ENCODE results near the gene ATXN10.

The ATXN10 gene

GRCh38 chr22:45866126-45866645 is 194.6 kb downstream of the ATXN10 start:
- Histone ChIP-seq H3K79me1 (ENCODE audit: low read length) (no peaks in the 10 kb centered on the region), H3K18ac (ENCODE audit: low read length) (no peak overlapping the region), H3K27me3 (ENCODE audit: insufficient read depth, low read length) (peaks cover 44% of the 10 kb centered on the region), H3K14ac (ENCODE audit: low read length) (peak overlapping the region; percentile 14), H2AFZ (ENCODE audit: insufficient read depth, low read length, poor library complexity) (no peak overlapping the region), H3K4me1 (ENCODE audit: control insufficient read depth in 1 of 2, insufficient read depth in 2 of 2, low read length in 2 of 2) (peaks cover 12 to 22% of the 10 kb centered on the region in 2 experiments), H3K9me3 (ENCODE audit: insufficient read depth, low read depth, low read length) (peaks cover 3% of the 10 kb centered on the region), H3K36me3 (ENCODE audit: control insufficient read depth in 1 of 2, insufficient read depth in 2 of 2, low read length in 2 of 2) (no peaks in the 10 kb centered on the region), H3K27ac (ENCODE audit: low read depth, low read length) (no peak overlapping the region), H4K12ac (ENCODE audit: low read depth, low read length) (no peak overlapping the region), H3K4ac (ENCODE audit: low read depth, low read length) (no peak overlapping the region), H3K79me2 (ENCODE audit: control insufficient read depth, insufficient read depth, low read length, poor library complexity) (no peaks in the 10 kb centered on the region), H3K9ac (ENCODE audit: low read length) (no peak overlapping the region), H3K4me2 (ENCODE audit: low read length) (peak overlapping the region; percentile 42), H4K91ac (ENCODE audit: low read depth, low read length) (no peak overlapping the region), H3K23ac (ENCODE audit: low read length) (no peak overlapping the region), H2BK5ac (ENCODE audit: low read depth, low read length, poor library complexity) (no peak overlapping the region), H4K8ac (ENCODE audit: low read depth, low read length) (no peak overlapping the region), H2AK5ac (ENCODE audit: low read length) (no peak overlapping the region), H3K4me3 (ENCODE audit: low read depth, low read length) (no peak overlapping the region), H2BK120ac (ENCODE audit: insufficient read depth, low read length, poor library complexity) (no peak overlapping the region), H2BK12ac (ENCODE audit: low read length) (no peak overlapping the region)
- no CpG with 5 or more reads among the region's 37 CpGs for whole genome bisulfite sequencing (ENCODE audit: extremely low coverage, insufficient coverage, insufficient read length)
- no peak for DNase-seq

- H3K9ac ChIP-seq (ENCODE audit: low read length), result no peak overlapping the region
- no peak overlapping the region for H4K12ac ChIP-seq (ENCODE audit: low read depth, low read length)
- no peak overlapping the region for H3K18ac ChIP-seq (ENCODE audit: low read length)
- H3K4ac ChIP-seq (ENCODE audit: low read depth, low read length), result no peak overlapping the region
- H3K14ac ChIP-seq (ENCODE audit: low read length), result peak overlapping the region; percentile 14
- no peak overlapping the region for H4K8ac ChIP-seq (ENCODE audit: low read depth, low read length)
- no peak overlapping the region for H4K91ac ChIP-seq (ENCODE audit: low read depth, low read length)
- H2AFZ ChIP-seq (ENCODE audit: insufficient read depth, low read length, poor library complexity), result no peak overlapping the region
- DNase-seq, result no peak
- peaks cover 12 to 22% of the 10 kb centered on the region in 2 experiments for H3K4me1 ChIP-seq (ENCODE audit: control insufficient read depth in 1 of 2, insufficient read depth in 2 of 2, low read length in 2 of 2)
- H3K27me3 ChIP-seq (ENCODE audit: insufficient read depth, low read length), result peaks cover 44% of the 10 kb centered on the region
- H3K79me1 ChIP-seq (ENCODE audit: low read length), result no peaks in the 10 kb centered on the region
- no peak overlapping the region for H2BK120ac ChIP-seq (ENCODE audit: insufficient read depth, low read length, poor library complexity)
- H3K4me2 ChIP-seq (ENCODE audit: low read length), result peak overlapping the region; percentile 42
- no peaks in the 10 kb centered on the region for H3K79me2 ChIP-seq (ENCODE audit: control insufficient read depth, insufficient read depth, low read length, poor library complexity)
- H2BK12ac ChIP-seq (ENCODE audit: low read length), result no peak overlapping the region
- H3K4me3 ChIP-seq (ENCODE audit: low read depth, low read length), result no peak overlapping the region
- H3K27ac ChIP-seq (ENCODE audit: low read depth, low read length), result no peak overlapping the region
- no peaks in the 10 kb centered on the region for H3K36me3 ChIP-seq (ENCODE audit: control insufficient read depth in 1 of 2, insufficient read depth in 2 of 2, low read length in 2 of 2)
- no CpG with 5 or more reads among the region's 55 CpGs for WGBS (ENCODE audit: extremely low coverage, insufficient coverage, insufficient read length)
- no peak overlapping the region for H2BK5ac ChIP-seq (ENCODE audit: low read depth, low read length, poor library complexity)
- no peak overlapping the region for H2AK5ac ChIP-seq (ENCODE audit: low read length)
- H3K9me3 ChIP-seq (ENCODE audit: insufficient read depth, low read depth, low read length), result peaks cover 3% of the 10 kb centered on the region
- H3K23ac ChIP-seq (ENCODE audit: low read length), result no peak overlapping the region
Observed at GRCh38 chr22:45866646-45867117, 195.0 kb downstream of the ATXN10 start.

- no peak overlapping the region for H3K27ac ChIP-seq (ENCODE audit: low read depth, low read length)
- H3K4me2 ChIP-seq (ENCODE audit: low read length), result peak overlapping the region; percentile 42
- H3K79me1 ChIP-seq (ENCODE audit: low read length), result no peaks in the 10 kb centered on the region
- no peak overlapping the region for H3K18ac ChIP-seq (ENCODE audit: low read length)
- H3K4ac ChIP-seq (ENCODE audit: low read depth, low read length), result no peak overlapping the region
- no peak overlapping the region for H2BK5ac ChIP-seq (ENCODE audit: low read depth, low read length, poor library complexity)
- H3K27me3 ChIP-seq (ENCODE audit: insufficient read depth, low read length), result peaks cover 44% of the 10 kb centered on the region
- no peak overlapping the region for H4K12ac ChIP-seq (ENCODE audit: low read depth, low read length)
- H4K8ac ChIP-seq (ENCODE audit: low read depth, low read length), result no peak overlapping the region
- H3K9ac ChIP-seq (ENCODE audit: low read length), result no peak overlapping the region
- no peak overlapping the region for H2BK120ac ChIP-seq (ENCODE audit: insufficient read depth, low read length, poor library complexity)
- H3K4me1 ChIP-seq (ENCODE audit: control insufficient read depth in 1 of 2, insufficient read depth in 2 of 2, low read length in 2 of 2), result peaks cover 12 to 22% of the 10 kb centered on the region in 2 experiments
- no peak overlapping the region for H2BK12ac ChIP-seq (ENCODE audit: low read length)
- no CpG with 5 or more reads among the region's 87 CpGs for WGBS (ENCODE audit: extremely low coverage, insufficient coverage, insufficient read length)
- H3K4me3 ChIP-seq (ENCODE audit: low read depth, low read length), result no peak overlapping the region
- H3K14ac ChIP-seq (ENCODE audit: low read length), result no peak overlapping the region
- H4K91ac ChIP-seq (ENCODE audit: low read depth, low read length), result no peak overlapping the region
- H2AFZ ChIP-seq (ENCODE audit: insufficient read depth, low read length, poor library complexity), result no peak overlapping the region
- no peak overlapping the region for H3K23ac ChIP-seq (ENCODE audit: low read length)
- H3K79me2 ChIP-seq (ENCODE audit: control insufficient read depth, insufficient read depth, low read length, poor library complexity), result no peaks in the 10 kb centered on the region
- peaks cover 3% of the 10 kb centered on the region for H3K9me3 ChIP-seq (ENCODE audit: insufficient read depth, low read depth, low read length)
- DNase-seq, result no peak
- H2AK5ac ChIP-seq (ENCODE audit: low read length), result no peak overlapping the region
- H3K36me3 ChIP-seq (ENCODE audit: control insufficient read depth in 1 of 2, insufficient read depth in 2 of 2, low read length in 2 of 2), result no peaks in the 10 kb centered on the region
Observed at GRCh38 chr22:45867118-45867905, 195.7 kb downstream of the ATXN10 start.

GRCh38 chr22:45867906-45868555 is 196.4 kb downstream of the ATXN10 start:
- Histone ChIP-seq H3K9ac (ENCODE audit: low read length) (no peak overlapping the region), H2BK12ac (ENCODE audit: low read length) (no peak overlapping the region), H3K9me3 (ENCODE audit: insufficient read depth, low read depth, low read length) (peaks cover 4% of the 10 kb centered on the region), H3K27me3 (ENCODE audit: insufficient read depth, low read length) (peaks cover 44% of the 10 kb centered on the region), H3K4ac (ENCODE audit: low read depth, low read length) (no peak overlapping the region), H3K79me1 (ENCODE audit: low read length) (no peaks in the 10 kb centered on the region), H3K4me1 (ENCODE audit: control insufficient read depth in 1 of 2, insufficient read depth in 2 of 2, low read length in 2 of 2) (peaks cover 12 to 22% of the 10 kb centered on the region in 2 experiments), H3K14ac (ENCODE audit: low read length) (no peak overlapping the region), H3K4me2 (ENCODE audit: low read length) (no peak overlapping the region), H2BK120ac (ENCODE audit: insufficient read depth, low read length, poor library complexity) (no peak overlapping the region), H3K27ac (ENCODE audit: low read depth, low read length) (no peak overlapping the region), H4K8ac (ENCODE audit: low read depth, low read length) (no peak overlapping the region), H2BK5ac (ENCODE audit: low read depth, low read length, poor library complexity) (no peak overlapping the region), H3K23ac (ENCODE audit: low read length) (no peak overlapping the region), H2AK5ac (ENCODE audit: low read length) (no peak overlapping the region), H3K36me3 (ENCODE audit: control insufficient read depth in 1 of 2, insufficient read depth in 2 of 2, low read length in 2 of 2) (no peaks in the 10 kb centered on the region), H3K4me3 (ENCODE audit: low read depth, low read length) (no peak overlapping the region), H4K91ac (ENCODE audit: low read depth, low read length) (no peak overlapping the region), H4K12ac (ENCODE audit: low read depth, low read length) (no peak overlapping the region), H2AFZ (ENCODE audit: insufficient read depth, low read length, poor library complexity) (no peak overlapping the region), H3K79me2 (ENCODE audit: control insufficient read depth, insufficient read depth, low read length, poor library complexity) (no peaks in the 10 kb centered on the region), H3K18ac (ENCODE audit: low read length) (no peak overlapping the region)
- no peak for DNase-seq
- WGBS (ENCODE audit: extremely low coverage, insufficient coverage, insufficient read length), result no CpG with 5 or more reads among the region's 20 CpGs

Measured in trophoblast cell (in vitro differentiated cells and primary cell).